ENCODE data around the gene OSBPL2. TPM values are rescaled to one million over a fixed set of nuclear protein-coding genes. Genes with fewer than 3 reads are reported as not detected.

OSBPL2 gene
- total RNA-seq, 1 experiment from 2014 or later = 36.9 TPM

GRCh38 chr20:62196286-62196685 is 42.0 kb upstream of the OSBPL2 start:
- H4K20me1 ChIP-seq (ENCODE audit: insufficient read depth) = no peaks in the 10 kb centered on the region
- H3K9me2 ChIP-seq (ENCODE audit: insufficient read depth) = no peaks in the 10 kb centered on the region
- ChIA-PET RAD21 (ENCODE audit: low non-redundant PET in 1 of 2, low total read pairs in 2 of 2, uncharacterized antibody in 2 of 2, unreplicated experiment in 2 of 2) (no interaction called here), CTCF (no interaction called here), POLR2A (no interaction called here)
- no peak overlapping the region for H3K27ac ChIP-seq (ENCODE audit: low read depth, low read length)
- no TSS peak for BruUV-seq (replicated peaks)
- H3K79me2 ChIP-seq (ENCODE audit: insufficient read depth, low read length) = peaks cover 35% of the 10 kb centered on the region
- H3K9me3 ChIP-seq (ENCODE audit: control insufficient read depth in 1 of 2, insufficient read depth in 1 of 2, low read depth in 1 of 2, low read length in 2 of 2) = no peaks in the 10 kb centered on the region
- DNase-seq (ENCODE audit: low read depth, low spot score) = no peak
- H3K4me3 ChIP-seq (replicated peaks in 1 of 2; ENCODE audit: low read depth in 1 of 2, low read length in 2 of 2) = no peak overlapping the region
- H3K36me3 ChIP-seq (ENCODE audit: control insufficient read depth in 1 of 2, insufficient read depth in 2 of 2, low read length in 2 of 2) = peaks cover 26 to 33% of the 10 kb centered on the region in 2 experiments; a peak in 3 of 4 replicates
- TF ChIP-seq ATF3 (IDR thresholded peaks at IDR 0.05) (no peak), SP1 (IDR thresholded peaks at IDR 0.05; ENCODE audit: low read depth) (no peak)
- intact Hi-C loops (cut with micrococcal nuclease) = no loop called here
- no peaks in the 10 kb centered on the region for H3K4me1 ChIP-seq (ENCODE audit: control insufficient read depth in 1 of 2, insufficient read depth in 2 of 2, low read length in 2 of 2)
- no peak overlapping the region for H3K4me2 ChIP-seq (ENCODE audit: low read length)
- no peak overlapping the region for H2AFZ ChIP-seq (ENCODE audit: low read depth, low read length, poor library complexity, severe bottlenecking)
- H3K9ac ChIP-seq (ENCODE audit: low read length) = no peak overlapping the region
- no peaks in the 10 kb centered on the region for H3K27me3 ChIP-seq (ENCODE audit: insufficient read depth, low read length)
- no peak for ATAC-seq

- POLR2A ChIA-PET = no interaction called here
- peaks cover 25% of the 10 kb centered on the region for H3K79me2 ChIP-seq (ENCODE audit: insufficient read depth, low read length)
- no peak overlapping the region for H3K4me2 ChIP-seq (ENCODE audit: low read length)
- H3K9me3 ChIP-seq (ENCODE audit: control insufficient read depth in 1 of 2, insufficient read depth in 1 of 2, low read depth in 1 of 2, low read length in 2 of 2) = no peaks in the 10 kb centered on the region
- H3K9ac ChIP-seq (ENCODE audit: low read length) = no peak overlapping the region
- CTCF ChIA-PET = no interaction called here
- no peaks in the 10 kb centered on the region for H4K20me1 ChIP-seq (ENCODE audit: insufficient read depth)
- ATAC-seq = no peak
- no peak overlapping the region for H3K4me3 ChIP-seq (replicated peaks in 1 of 2; ENCODE audit: low read depth in 1 of 2, low read length in 2 of 2)
- no peaks in the 10 kb centered on the region for H3K9me2 ChIP-seq (ENCODE audit: insufficient read depth)
- no peak overlapping the region for H3K27ac ChIP-seq (ENCODE audit: low read depth, low read length)
- intact Hi-C loops (cut with micrococcal nuclease) = no loop called here
- peaks cover 29 to 33% of the 10 kb centered on the region in 2 experiments; a peak in 3 of 4 replicates for H3K36me3 ChIP-seq (ENCODE audit: control insufficient read depth in 1 of 2, insufficient read depth in 2 of 2, low read length in 2 of 2)
- no peak overlapping the region for H2AFZ ChIP-seq (ENCODE audit: low read depth, low read length, poor library complexity, severe bottlenecking)
- BruUV-seq (replicated peaks) = no TSS peak
- RAD21 ChIA-PET (ENCODE audit: low non-redundant PET in 1 of 2, low total read pairs in 2 of 2, uncharacterized antibody in 2 of 2, unreplicated experiment in 2 of 2) = no interaction called here
- no peaks in the 10 kb centered on the region for H3K4me1 ChIP-seq (ENCODE audit: control insufficient read depth in 1 of 2, insufficient read depth in 2 of 2, low read length in 2 of 2)
- H3K27me3 ChIP-seq (ENCODE audit: insufficient read depth, low read length) = no peaks in the 10 kb centered on the region
- no peak for DNase-seq (ENCODE audit: low read depth, low spot score)
- TF ChIP-seq ZNF274 (IDR thresholded peaks at IDR 0.05; ENCODE audit: low read depth, low read length) (no peak), TCF7L2 (IDR thresholded peaks at IDR 0.05; ENCODE audit: borderline replicate concordance, extremely low read depth, insufficient read depth, insufficient read length) (no peak), SRF (IDR thresholded peaks at IDR 0.05; ENCODE audit: low read depth) (no peak), ZFX (IDR thresholded peaks at IDR 0.05) (no peak), ELF1 (IDR thresholded peaks at IDR 0.05; ENCODE audit: borderline replicate concordance, low read depth) (no peak), SIN3A (IDR thresholded peaks at IDR 0.05; ENCODE audit: low read depth) (no peak), SP1 (IDR thresholded peaks at IDR 0.05; ENCODE audit: low read depth) (no peak), ATF3 (IDR thresholded peaks at IDR 0.05) (no peak), YY1 (IDR thresholded peaks at IDR 0.05; ENCODE audit: extremely low read depth, insufficient replicate concordance, low read depth, low read length) (no peak), EZH2phosphoT487 (IDR thresholded peaks at IDR 0.05; ENCODE audit: borderline replicate concordance) (no peak), CEBPB (IDR thresholded peaks at IDR 0.05; ENCODE audit: low read depth) (no peak), REST (IDR thresholded peaks at IDR 0.05; ENCODE audit: low read depth) (no peak), EZH2 (IDR thresholded peaks at IDR 0.05) (no peak), EGR1 (IDR thresholded peaks at IDR 0.05; ENCODE audit: low read depth) (no peak), MAX (IDR thresholded peaks at IDR 0.05) (no peak), FOSL1 (IDR thresholded peaks at IDR 0.05; ENCODE audit: low read depth) (no peak), JUND (IDR thresholded peaks at IDR 0.05) (no peak)
Measured at GRCh38 chr20:62197311-62197710, 41.0 kb upstream of the OSBPL2 start.

Measured in HCT116 (cell line).